Measurements from ENCODE around the gene BMP5.

BMP5 gene

GRCh38 chr6:55777469-55777868, 97.9 kb downstream of the BMP5 start:
- Histone ChIP-seq H3K4me1 (ENCODE audit: control insufficient read depth, insufficient read depth, low read length, poor library complexity, severe bottlenecking) (no peaks in the 10 kb centered on the region), H3K9me3 (ENCODE audit: control insufficient read depth, low read length) (no peaks in the 10 kb centered on the region), H3K27me3 (replicated peaks; ENCODE audit: control insufficient read depth, insufficient read depth, low read length, poor library complexity, severe bottlenecking) (no peaks in the 10 kb centered on the region), H3K36me3 (ENCODE audit: control insufficient read depth, insufficient read depth, low read length) (no peaks in the 10 kb centered on the region), H3K27ac (ENCODE audit: insufficient read depth, low read length, poor library complexity, severe bottlenecking) (no peak overlapping the region), H3K4me3 (ENCODE audit: insufficient read depth, low read depth, low read length, poor library complexity, severe bottlenecking) (no peak overlapping the region)
- DNase-seq: no peak

- Histone ChIP-seq H3K27ac (ENCODE audit: insufficient read depth, low read length, poor library complexity, severe bottlenecking) (no peak overlapping the region), H3K9me3 (ENCODE audit: control insufficient read depth, low read length) (no peaks in the 10 kb centered on the region), H3K27me3 (replicated peaks; ENCODE audit: control insufficient read depth, insufficient read depth, low read length, poor library complexity, severe bottlenecking) (no peaks in the 10 kb centered on the region), H3K36me3 (ENCODE audit: control insufficient read depth, insufficient read depth, low read length) (no peaks in the 10 kb centered on the region), H3K4me3 (ENCODE audit: insufficient read depth, low read depth, low read length, poor library complexity, severe bottlenecking) (no peak overlapping the region), H3K4me1 (ENCODE audit: control insufficient read depth, insufficient read depth, low read length, poor library complexity, severe bottlenecking) (no peaks in the 10 kb centered on the region)
- no peak for DNase-seq
Observed at GRCh38 chr6:55776113-55776512, 99.3 kb downstream of the BMP5 start.

- H3K4me1 ChIP-seq (ENCODE audit: control insufficient read depth, insufficient read depth, low read length, poor library complexity, severe bottlenecking): no peaks in the 10 kb centered on the region
- no peak overlapping the region for H3K4me3 ChIP-seq (ENCODE audit: insufficient read depth, low read depth, low read length, poor library complexity, severe bottlenecking)
- no peak for DNase-seq
- H3K27me3 ChIP-seq (replicated peaks; ENCODE audit: control insufficient read depth, insufficient read depth, low read length, poor library complexity, severe bottlenecking): no peaks in the 10 kb centered on the region
- no peak overlapping the region for H3K27ac ChIP-seq (ENCODE audit: insufficient read depth, low read length, poor library complexity, severe bottlenecking)
- H3K36me3 ChIP-seq (ENCODE audit: control insufficient read depth, insufficient read depth, low read length): no peaks in the 10 kb centered on the region
- no peaks in the 10 kb centered on the region for H3K9me3 ChIP-seq (ENCODE audit: control insufficient read depth, low read length)
Observed at GRCh38 chr6:55775029-55775318, 100.4 kb downstream of the BMP5 start.

GRCh38 chr6:55774286-55775028, 100.9 kb downstream of the BMP5 start:
- H3K4me1 ChIP-seq (ENCODE audit: control insufficient read depth, insufficient read depth, low read length, poor library complexity, severe bottlenecking): no peaks in the 10 kb centered on the region
- H3K9me3 ChIP-seq (ENCODE audit: control insufficient read depth, low read length): no peaks in the 10 kb centered on the region
- H3K27ac ChIP-seq (ENCODE audit: insufficient read depth, low read length, poor library complexity, severe bottlenecking): no peak overlapping the region
- no peak for DNase-seq
- no peak overlapping the region for H3K4me3 ChIP-seq (ENCODE audit: insufficient read depth, low read depth, low read length, poor library complexity, severe bottlenecking)
- H3K36me3 ChIP-seq (ENCODE audit: control insufficient read depth, insufficient read depth, low read length): no peaks in the 10 kb centered on the region
- no peaks in the 10 kb centered on the region for H3K27me3 ChIP-seq (replicated peaks; ENCODE audit: control insufficient read depth, insufficient read depth, low read length, poor library complexity, severe bottlenecking)

GRCh38 chr6:55773620-55774216, 101.7 kb downstream of the BMP5 start:
- DNase-seq: no peak
- H3K36me3 ChIP-seq (ENCODE audit: control insufficient read depth, insufficient read depth, low read length): no peaks in the 10 kb centered on the region

GRCh38 chr6:55772730-55773129, 102.7 kb downstream of the BMP5 start:
- H3K27me3 ChIP-seq (replicated peaks; ENCODE audit: control insufficient read depth, insufficient read depth, low read length, poor library complexity, severe bottlenecking): no peaks in the 10 kb centered on the region
- no peaks in the 10 kb centered on the region for H3K4me1 ChIP-seq (ENCODE audit: control insufficient read depth, insufficient read depth, low read length, poor library complexity, severe bottlenecking)
- H3K27ac ChIP-seq (ENCODE audit: insufficient read depth, low read length, poor library complexity, severe bottlenecking): no peak overlapping the region
- H3K36me3 ChIP-seq (ENCODE audit: control insufficient read depth, insufficient read depth, low read length): no peaks in the 10 kb centered on the region
- DNase-seq: no peak
- no peaks in the 10 kb centered on the region for H3K9me3 ChIP-seq (ENCODE audit: control insufficient read depth, low read length)
- H3K4me3 ChIP-seq (ENCODE audit: insufficient read depth, low read depth, low read length, poor library complexity, severe bottlenecking): no peak overlapping the region

More at GRCh38 chr6:55773620-55774216, 101.7 kb downstream of the BMP5 start:
- Histone ChIP-seq H3K9me3 (ENCODE audit: control insufficient read depth, low read length) (no peaks in the 10 kb centered on the region), H3K4me3 (ENCODE audit: insufficient read depth, low read depth, low read length, poor library complexity, severe bottlenecking) (no peak overlapping the region), H3K4me1 (ENCODE audit: control insufficient read depth, insufficient read depth, low read length, poor library complexity, severe bottlenecking) (no peaks in the 10 kb centered on the region), H3K27me3 (replicated peaks; ENCODE audit: control insufficient read depth, insufficient read depth, low read length, poor library complexity, severe bottlenecking) (no peaks in the 10 kb centered on the region), H3K27ac (ENCODE audit: insufficient read depth, low read length, poor library complexity, severe bottlenecking) (no peak overlapping the region)

GRCh38 chr6:55759536-55759935, 115.9 kb downstream of the BMP5 start:
- H3K4me3 ChIP-seq (ENCODE audit: insufficient read depth, low read depth, low read length, poor library complexity, severe bottlenecking): no peak overlapping the region
- H3K27ac ChIP-seq (ENCODE audit: insufficient read depth, low read length, poor library complexity, severe bottlenecking): no peak overlapping the region

GRCh38 chr6:55758156-55758937, 117.0 kb downstream of the BMP5 start:
- Histone ChIP-seq H3K36me3 (ENCODE audit: control insufficient read depth, insufficient read depth, low read length) (no peaks in the 10 kb centered on the region), H3K9me3 (ENCODE audit: control insufficient read depth, low read length) (no peaks in the 10 kb centered on the region), H3K27me3 (replicated peaks; ENCODE audit: control insufficient read depth, insufficient read depth, low read length, poor library complexity, severe bottlenecking) (no peaks in the 10 kb centered on the region), H3K4me1 (ENCODE audit: control insufficient read depth, insufficient read depth, low read length, poor library complexity, severe bottlenecking) (no peaks in the 10 kb centered on the region), H3K4me3 (ENCODE audit: insufficient read depth, low read depth, low read length, poor library complexity, severe bottlenecking) (no peak overlapping the region), H3K27ac (ENCODE audit: insufficient read depth, low read length, poor library complexity, severe bottlenecking) (no peak overlapping the region)
- DNase-seq: no peak

More at GRCh38 chr6:55759536-55759935, 115.9 kb downstream of the BMP5 start:
- H3K27me3 ChIP-seq (replicated peaks; ENCODE audit: control insufficient read depth, insufficient read depth, low read length, poor library complexity, severe bottlenecking): no peaks in the 10 kb centered on the region
- no peak for DNase-seq
- H3K36me3 ChIP-seq (ENCODE audit: control insufficient read depth, insufficient read depth, low read length): no peaks in the 10 kb centered on the region
- no peaks in the 10 kb centered on the region for H3K4me1 ChIP-seq (ENCODE audit: control insufficient read depth, insufficient read depth, low read length, poor library complexity, severe bottlenecking)
- no peaks in the 10 kb centered on the region for H3K9me3 ChIP-seq (ENCODE audit: control insufficient read depth, low read length)

GRCh38 chr6:55756531-55757031, 118.8 kb downstream of the BMP5 start:
- Histone ChIP-seq H3K27ac (ENCODE audit: insufficient read depth, low read length, poor library complexity, severe bottlenecking) (no peak overlapping the region), H3K4me3 (ENCODE audit: insufficient read depth, low read depth, low read length, poor library complexity, severe bottlenecking) (no peak overlapping the region)
- no peak for DNase-seq

GRCh38 chr6:55748880-55749279, 126.5 kb downstream of the BMP5 start:
- Histone ChIP-seq H3K9me3 (ENCODE audit: control insufficient read depth, low read length) (no peaks in the 10 kb centered on the region), H3K4me1 (ENCODE audit: control insufficient read depth, insufficient read depth, low read length, poor library complexity, severe bottlenecking) (no peaks in the 10 kb centered on the region), H3K4me3 (ENCODE audit: insufficient read depth, low read depth, low read length, poor library complexity, severe bottlenecking) (no peak overlapping the region), H3K27ac (ENCODE audit: insufficient read depth, low read length, poor library complexity, severe bottlenecking) (no peak overlapping the region), H3K27me3 (replicated peaks; ENCODE audit: control insufficient read depth, insufficient read depth, low read length, poor library complexity, severe bottlenecking) (no peaks in the 10 kb centered on the region), H3K36me3 (ENCODE audit: control insufficient read depth, insufficient read depth, low read length) (no peaks in the 10 kb centered on the region)
- no peak for DNase-seq

More at GRCh38 chr6:55756531-55757031, 118.8 kb downstream of the BMP5 start:
- H3K36me3 ChIP-seq (ENCODE audit: control insufficient read depth, insufficient read depth, low read length): no peaks in the 10 kb centered on the region
- H3K4me1 ChIP-seq (ENCODE audit: control insufficient read depth, insufficient read depth, low read length, poor library complexity, severe bottlenecking): no peaks in the 10 kb centered on the region
- no peaks in the 10 kb centered on the region for H3K27me3 ChIP-seq (replicated peaks; ENCODE audit: control insufficient read depth, insufficient read depth, low read length, poor library complexity, severe bottlenecking)
- H3K9me3 ChIP-seq (ENCODE audit: control insufficient read depth, low read length): no peaks in the 10 kb centered on the region

Measured in effector memory CD4-positive, alpha-beta T cell (primary cell).